H1 (cell line): Measurements from ENCODE around the gene SPDYE3. TPM values are rescaled to one million over a fixed set of nuclear protein-coding genes. Genes with fewer than 3 reads are reported as not detected.
"Not testable (repeated sequence)": the region's sequence is repeated elsewhere in the genome, so short reads cannot be mapped to it uniquely, and the experiment has no call there.

ENCODE experiments used
- CTCF ChIA-PET: fragments of 300-600 bp; sonication (Branson Sonifier 250); formaldehyde crosslinking; loops from one replicate; lab custom pipeline; 2021; ENCODE audit not compliant: partially characterized antibody; lab: Charles Lee
- POLR2A ChIA-PET: fragments of 300-600 bp; sonication (Branson Sonifier 250); formaldehyde crosslinking; loops from one replicate; lab custom pipeline; 2021; ENCODE audit warnings: inconsistent platforms; ENCODE audit not compliant: partially characterized antibody; lab: Charles Lee
- DNase-seq, 2 experiments: peaks; one replicate each; pipeline versions ENCODE4 v3.0.0 to v3.0.0-alpha.2; 2010 to 2022; ENCODE audit warnings: low spot score in 2 of 2, low read depth in 1 of 2, mixed read lengths in 1 of 2
- FAIRE-seq: peaks from 2 replicates; lab custom pipeline; 2011; peaks lifted over from hg19 to GRCh38; lab: Jason Lieb, UNC
- H2AFZ ChIP-seq: 2 replicates; pipeline ENCODE4 v1.8.1; 2012; ENCODE audit warnings: low read length, inconsistent platforms
- H2AK5ac ChIP-seq: 2 replicates; pipeline ENCODE4 v1.6.1; 2013; ENCODE audit warnings: low read depth, low read length
- H2BK120ac ChIP-seq: replicated peaks from 2 replicates; pipeline ENCODE3; 2013; ENCODE audit warnings: low read depth, low read length, inconsistent platforms
- H2BK12ac ChIP-seq: 2 replicates; pipeline ENCODE4 v1.6.1; 2013; ENCODE audit warnings: low read depth, low read length
- H2BK15ac ChIP-seq: 2 replicates; pipeline ENCODE4 v1.6.1; 2013; ENCODE audit warnings: low read length
- H2BK20ac ChIP-seq: 2 replicates; pipeline ENCODE4 v1.6.1; 2013; ENCODE audit warnings: low read length
- H2BK5ac ChIP-seq: 2 replicates; pipeline ENCODE4 v1.6.1; 2013; ENCODE audit warnings: low read depth, low read length
- H3K14ac ChIP-seq: 2 replicates; pipeline ENCODE4 v1.6.1; 2013; ENCODE audit warnings: inconsistent platforms; ENCODE audit not compliant: insufficient read length
- H3K18ac ChIP-seq: 2 replicates; pipeline ENCODE4 v1.6.1; 2013; ENCODE audit warnings: low read length; ENCODE audit errors: extremely low read depth
- H3K23ac ChIP-seq: 2 replicates; pipeline ENCODE4 v1.6.1; 2013; ENCODE audit warnings: inconsistent platforms; ENCODE audit not compliant: insufficient read length
- H3K23me2 ChIP-seq: 2 replicates; pipeline ENCODE4 v1.6.1; 2013; ENCODE audit warnings: low read depth, low read length
- H3K27ac ChIP-seq: 2 replicates; pipeline ENCODE4 v1.6.1; 2011; ENCODE audit warnings: low read depth, low read length, inconsistent platforms
- H3K27me3 ChIP-seq, 4 experiments: replicated peaks in 1 of 4; 1 replicate in 1 of 4; 2 replicates in 3 of 4; pipeline versions ENCODE4 v1.6.1 to v1.8.1; 2011 to 2013; ENCODE audit warnings: low read length in 3 of 4, mild to moderate bottlenecking in 3 of 4, inconsistent platforms in 2 of 4, mixed read lengths in 2 of 4, moderate library complexity in 1 of 4; ENCODE audit not compliant: control insufficient read depth in 3 of 4, insufficient read depth in 3 of 4; ENCODE audit errors: extremely low read depth in 1 of 4
- H3K36me3 ChIP-seq, 4 experiments: 2 replicates each; pipeline versions ENCODE4 v1.6.1 to v1.8.1; 2011 to 2013; ENCODE audit warnings: mild to moderate bottlenecking in 4 of 4, low read length in 3 of 4, moderate library complexity in 2 of 4, control low read depth in 1 of 4, inconsistent platforms in 1 of 4; ENCODE audit not compliant: insufficient read depth in 4 of 4, control insufficient read depth in 2 of 4
- H3K4ac ChIP-seq: replicated peaks from 2 replicates; pipeline ENCODE3; 2013; ENCODE audit warnings: low read length, low read depth, mixed read lengths, inconsistent platforms; ENCODE audit not compliant: insufficient read length
- H3K4me1 ChIP-seq, 4 experiments: replicated peaks in 1 of 4; 1 replicate in 1 of 4; 2 replicates in 3 of 4; pipeline versions ENCODE4 v1.6.1 to v1.8.1; 2011 to 2013; ENCODE audit warnings: low read length in 3 of 4, inconsistent platforms in 2 of 4, mixed read lengths in 1 of 4; ENCODE audit not compliant: insufficient read depth in 4 of 4, control insufficient read depth in 3 of 4
- H3K4me2 ChIP-seq, 2 experiments: 2 replicates each; pipeline versions ENCODE4 v1.6.1 to v1.8.1; 2011 to 2013; ENCODE audit warnings: low read depth in 2 of 2, low read length in 2 of 2, control low read depth in 1 of 2, inconsistent platforms in 1 of 2, mild to moderate bottlenecking in 1 of 2; ENCODE audit not compliant: insufficient read depth in 1 of 2
- H3K4me3 ChIP-seq, 4 experiments: fragments of 200-600, 300-600 bp in 1 of 4; sonication (generic), shearing (Covaris generic), sonication (Bioruptor Twin) in 1 of 4; 2 replicates each; pipeline versions ENCODE4 v1.5.1 to v1.8.1; 2011 to 2016; ENCODE audit warnings: low read length in 4 of 4, low read depth in 3 of 4, control low read depth in 2 of 4, inconsistent platforms in 2 of 4, mild to moderate bottlenecking in 2 of 4, mixed read lengths in 1 of 4, moderate library complexity in 1 of 4; ENCODE audit not compliant: insufficient read depth in 2 of 4; ENCODE audit errors: extremely low read depth in 1 of 4
- H3K56ac ChIP-seq: replicated peaks from 2 replicates; pipeline ENCODE3; 2013; ENCODE audit warnings: low read depth, mild to moderate bottlenecking, mixed read lengths, low read length, inconsistent platforms; ENCODE audit not compliant: insufficient read length
- H3K79me1 ChIP-seq: 2 replicates; pipeline ENCODE4 v1.6.1; 2013; ENCODE audit warnings: low read depth, low read length, control low read depth
- H3K79me2 ChIP-seq, 2 experiments: 2 replicates each; pipeline versions ENCODE4 v1.6.1 to v1.8.1; 2012 to 2013; ENCODE audit warnings: low read length in 2 of 2, mild to moderate bottlenecking in 2 of 2, inconsistent platforms in 1 of 2; ENCODE audit not compliant: insufficient read depth in 2 of 2, control insufficient read depth in 1 of 2
- H3K9ac ChIP-seq, 4 experiments: replicated peaks in 1 of 4; 1 replicate in 1 of 4; 2 replicates in 3 of 4; pipeline versions ENCODE4 v1.6.1 to v1.8.1; 2011 to 2013; ENCODE audit warnings: low read depth in 3 of 4, low read length in 3 of 4, control low read depth in 2 of 4, mild to moderate bottlenecking in 2 of 4, moderate library complexity in 2 of 4, inconsistent platforms in 1 of 4; ENCODE audit errors: extremely low read depth in 1 of 4
- H3K9me3 ChIP-seq, 2 experiments: 2 replicates each; pipeline versions ENCODE4 v1.6.1 to v1.8.1; 2012 to 2013; ENCODE audit warnings: mild to moderate bottlenecking in 2 of 2, moderate library complexity in 2 of 2, control low read depth in 1 of 2, inconsistent platforms in 1 of 2, low read depth in 1 of 2, low read length in 1 of 2, mixed read lengths in 1 of 2; ENCODE audit not compliant: insufficient read depth in 2 of 2
- H4K20me1 ChIP-seq, 2 experiments: replicated peaks in 1 of 2; 2 replicates each; pipeline versions ENCODE3 to v1.8.1; 2011 to 2013; ENCODE audit warnings: inconsistent platforms in 2 of 2, low read length in 2 of 2, mild to moderate bottlenecking in 1 of 2; ENCODE audit not compliant: insufficient read depth in 2 of 2, control insufficient read depth in 1 of 2
- H4K5ac ChIP-seq: 2 replicates; pipeline ENCODE4 v1.6.1; 2013; ENCODE audit warnings: low read length, low read depth, mixed read lengths, inconsistent platforms; ENCODE audit not compliant: insufficient read length
- H4K8ac ChIP-seq: 2 replicates; pipeline ENCODE4 v1.8.0; 2013; ENCODE audit warnings: mild to moderate bottlenecking, moderate library complexity, low read length, inconsistent platforms; ENCODE audit not compliant: insufficient read depth; ENCODE audit errors: extremely low read depth
- H4K91ac ChIP-seq: replicated peaks from 2 replicates; pipeline ENCODE3; 2013; ENCODE audit warnings: low read length, mixed read lengths, inconsistent platforms; ENCODE audit not compliant: insufficient read length
- WGBS, 2 experiments: shearing (Covaris generic) in 1 of 2; methylation state at CpG; one replicate each; pipeline versions ENCODE4 v1.1.6 to v1.1.7; 2013 to 2015; ENCODE audit warnings: low lambda C conversion rate in 2 of 2, mixed read lengths in 2 of 2, inconsistent platforms in 1 of 2, low coverage in 1 of 2, missing lambda C conversion rate in 1 of 2; ENCODE audit not compliant: insufficient replicate concordance in 2 of 2, insufficient coverage in 1 of 2, insufficient read length in 1 of 2; ENCODE audit errors: extremely low coverage in 1 of 2, missing lambda C conversion rate in 1 of 2; 5-methylcytosine and 5-hydroxymethylcytosine counted together
- polyA plus RNA-seq, 7 experiments: library from polyadenylated mRNA; depleted of rRNA in 3 of 7; stranded (reverse) in 5 of 7; unstranded in 2 of 7; fragments of >200 nt in 5 of 7; fragments of 200-250 nt in 2 of 7; gene quantifications; 1 replicate in 5 of 7; 2 replicates in 1 of 7; 4 replicates in 1 of 7; pipeline versions ENCODE4 v1.2.1 to v1.2.3, GENCODE V29; 2011 to 2013; ENCODE audit warnings: missing spikeins in 2 of 7, mixed read lengths in 2 of 7
- total RNA-seq: library from RNA; stranded (reverse); fragmentation: NEBNext Ultra II Directional; extraction: Animal tissue kit (Norgen Biotek cat#: 25700); gene quantifications from 2 replicates; pipeline ENCODE4 v1.2.1, GENCODE V29; 2021

SPDYE3 gene
- total and polyA plus RNA-seq, 2 of the 8 experiments (the other 6 are each of a cell fraction or from before 2014, with no cell fraction given) = not detected

DNA sequence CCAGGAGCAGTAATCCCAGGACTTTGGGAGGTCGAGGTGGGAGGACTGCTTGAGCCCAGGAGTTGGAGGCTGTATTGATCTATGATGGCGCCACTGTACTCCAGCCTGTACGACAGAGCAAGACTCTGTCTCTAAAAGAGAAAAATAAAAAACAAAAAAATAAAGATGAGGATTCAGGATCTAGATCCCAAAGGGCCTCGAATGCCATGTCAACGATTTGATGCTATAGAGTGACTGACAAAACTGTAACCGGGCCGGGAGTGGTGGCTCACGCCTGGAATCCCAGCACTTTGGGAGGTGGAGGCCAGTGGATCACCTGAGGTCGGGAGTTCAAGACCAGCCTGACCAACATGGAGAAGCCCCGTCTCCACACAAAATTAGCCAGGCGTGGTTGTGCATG, 38.6 kb upstream of the SPDYE3 start:
- not testable (repeated sequence) for H4K91ac ChIP-seq, H3K23ac ChIP-seq, H2BK20ac ChIP-seq, H3K23me2 ChIP-seq, H2BK12ac ChIP-seq, H2BK5ac ChIP-seq, H3K79me1 ChIP-seq, H3K9me3 ChIP-seq, H3K18ac ChIP-seq, FAIRE-seq, H3K4me2 ChIP-seq, H3K36me3 ChIP-seq, H3K4me3 ChIP-seq, H2BK15ac ChIP-seq, H2AFZ ChIP-seq, H4K20me1 ChIP-seq, H3K27ac ChIP-seq, H4K8ac ChIP-seq, H2BK120ac ChIP-seq, H2AK5ac ChIP-seq, H4K5ac ChIP-seq, H3K14ac ChIP-seq, H3K4ac ChIP-seq, H3K9ac ChIP-seq, DNase-seq, H3K27me3 ChIP-seq, H3K56ac ChIP-seq
- peaks cover 3 to 36% of the 10 kb centered on the region in 2 experiments for H3K79me2 ChIP-seq
- peaks cover 0 to 13% (median 9%) of the 10 kb centered on the region in 4 experiments; a peak in 6 of 7 replicates for H3K4me1 ChIP-seq
- CTCF ChIA-PET = interaction anchor here (0.6 to 2.0 kb wide), 3 partner anchors 14 to 58 kb away, joined by 3 to 14 read pairs (median 4); no protein-coding TSS in a partner anchor
- WGBS, 2 experiments = 92% methylated on average over 8 of the region's 11 CpGs; no CpG with 5 or more reads in 1 of the 2 experiments
- POLR2A ChIA-PET = interaction anchor here (0.7 kb wide), 2 partner anchors 8 to 16 kb away, joined by 3 read pairs; no protein-coding TSS in a partner anchor
